H1 (cell line): ENCODE measurements around the gene SEC24B. TPM values are rescaled to one million over a fixed set of nuclear protein-coding genes. Genes with fewer than 3 reads are reported as not detected.

Experiments used
- MAX ChIP-seq: IDR thresholded peaks from 2 replicates; pipeline ENCODE4 v1.6.1; 2012; ENCODE audit warnings: inconsistent platforms
- polyA plus RNA-seq, 7 experiments: library from polyadenylated mRNA; depleted of rRNA in 3 of 7; stranded (reverse) in 5 of 7; unstranded in 2 of 7; fragments of >200 nt in 5 of 7; fragments of 200-250 nt in 2 of 7; gene quantifications; 1 replicate in 5 of 7; 2 replicates in 1 of 7; 4 replicates in 1 of 7; pipeline versions ENCODE4 v1.2.1 to v1.2.3, GENCODE V29; 2011 to 2013; ENCODE audit warnings: missing spikeins in 2 of 7, mixed read lengths in 2 of 7
- total RNA-seq: library from RNA; stranded (reverse); fragmentation: NEBNext Ultra II Directional; extraction: Animal tissue kit (Norgen Biotek cat#: 25700); gene quantifications from 2 replicates; pipeline ENCODE4 v1.2.1, GENCODE V29; 2021
- TF ChIP-seq, protein P1 (sequence below): IDR thresholded peaks from 2 replicates; pipeline ENCODE4 v1.6.1; 2012; ENCODE audit warnings: inconsistent platforms

Gene SEC24B
- total and polyA plus RNA-seq, 2 of the 8 experiments (the other 6 are each of a cell fraction or from before 2014, with no cell fraction given), result 25.6 to 30.9 TPM

GRCh38 chr4:109473824-109474223 is 40.2 kb downstream of the SEC24B start (continued):
- TF ChIP-seq, protein P1, sequence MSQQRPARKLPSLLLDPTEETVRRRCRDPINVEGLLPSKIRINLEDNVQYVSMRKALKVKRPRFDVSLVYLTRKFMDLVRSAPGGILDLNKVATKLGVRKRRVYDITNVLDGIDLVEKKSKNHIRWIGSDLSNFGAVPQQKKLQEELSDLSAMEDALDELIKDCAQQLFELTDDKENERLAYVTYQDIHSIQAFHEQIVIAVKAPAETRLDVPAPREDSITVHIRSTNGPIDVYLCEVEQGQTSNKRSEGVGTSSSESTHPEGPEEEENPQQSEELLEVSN, result no peak
- no peak for TF ChIP-seq MAX
